ENCODE results near the gene LPP.
A peak's percentile ranks its signal among the peaks of the same experiment; 100 is the strongest.

LPP gene

DNA sequence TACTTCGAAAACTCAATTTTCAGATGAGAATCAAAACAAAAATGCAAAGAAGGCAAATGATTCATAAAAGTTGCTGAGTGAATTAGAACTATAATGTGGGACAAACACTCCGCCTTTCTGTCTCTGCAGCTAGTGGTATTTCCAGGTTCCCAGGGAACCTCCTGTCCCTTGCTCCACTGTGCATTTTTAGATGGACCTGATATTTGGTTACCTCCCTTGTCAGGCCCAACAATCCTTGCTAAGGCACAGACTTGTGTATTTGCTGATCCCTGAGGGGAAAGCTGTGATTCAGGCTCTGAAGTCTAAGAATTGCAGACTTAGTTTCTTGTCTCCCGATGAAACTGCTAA lies 162.7 kb downstream of the LPP start:
- Histone ChIP-seq H3K27me3 (ENCODE audit: insufficient read depth, poor library complexity, severe bottlenecking) (no peaks in the 10 kb centered on the region), H3K27ac (ENCODE audit: poor library complexity, severe bottlenecking) (no peak overlapping the region), H3K4me1 (ENCODE audit: insufficient read depth, poor library complexity, severe bottlenecking) (peaks cover 6% of the 10 kb centered on the region), H3K4me3 (ENCODE audit: severe bottlenecking) (no peak overlapping the region), H3K9me3 (ENCODE audit: severe bottlenecking) (no peaks in the 10 kb centered on the region), H3K36me3 (ENCODE audit: low read depth) (peaks cover 3% of the 10 kb centered on the region; the same call in 1 of the 2 replicates)
- ATAC-seq (ENCODE audit: low read depth): no peak
- no peak for DNase-seq (ENCODE audit: low spot score)
- TF ChIP-seq, protein P1, sequence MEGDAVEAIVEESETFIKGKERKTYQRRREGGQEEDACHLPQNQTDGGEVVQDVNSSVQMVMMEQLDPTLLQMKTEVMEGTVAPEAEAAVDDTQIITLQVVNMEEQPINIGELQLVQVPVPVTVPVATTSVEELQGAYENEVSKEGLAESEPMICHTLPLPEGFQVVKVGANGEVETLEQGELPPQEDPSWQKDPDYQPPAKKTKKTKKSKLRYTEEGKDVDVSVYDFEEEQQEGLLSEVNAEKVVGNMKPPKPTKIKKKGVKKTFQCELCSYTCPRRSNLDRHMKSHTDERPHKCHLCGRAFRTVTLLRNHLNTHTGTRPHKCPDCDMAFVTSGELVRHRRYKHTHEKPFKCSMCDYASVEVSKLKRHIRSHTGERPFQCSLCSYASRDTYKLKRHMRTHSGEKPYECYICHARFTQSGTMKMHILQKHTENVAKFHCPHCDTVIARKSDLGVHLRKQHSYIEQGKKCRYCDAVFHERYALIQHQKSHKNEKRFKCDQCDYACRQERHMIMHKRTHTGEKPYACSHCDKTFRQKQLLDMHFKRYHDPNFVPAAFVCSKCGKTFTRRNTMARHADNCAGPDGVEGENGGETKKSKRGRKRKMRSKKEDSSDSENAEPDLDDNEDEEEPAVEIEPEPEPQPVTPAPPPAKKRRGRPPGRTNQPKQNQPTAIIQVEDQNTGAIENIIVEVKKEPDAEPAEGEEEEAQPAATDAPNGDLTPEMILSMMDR (IDR thresholded peaks at IDR 0.05; ENCODE audit: poor library complexity, severe bottlenecking): no peak

- Histone ChIP-seq H3K4me3 (ENCODE audit: severe bottlenecking) (no peak overlapping the region), H3K9me3 (ENCODE audit: severe bottlenecking) (no peaks in the 10 kb centered on the region), H3K4me1 (ENCODE audit: insufficient read depth, poor library complexity, severe bottlenecking) (peaks cover 6% of the 10 kb centered on the region), H3K36me3 (ENCODE audit: low read depth) (no peaks in the 10 kb centered on the region), H3K27me3 (ENCODE audit: insufficient read depth, poor library complexity, severe bottlenecking) (no peaks in the 10 kb centered on the region), H3K27ac (ENCODE audit: poor library complexity, severe bottlenecking) (no peak overlapping the region)
- DNase-seq (ENCODE audit: low spot score) (no peak), ATAC-seq (ENCODE audit: low read depth) (peak; percentile 52; the same call in 1 of the 3 replicates)
- TF ChIP-seq, protein P1 (IDR thresholded peaks at IDR 0.05; ENCODE audit: poor library complexity, severe bottlenecking): no peak
These were observed 165.6 kb downstream of the LPP start for GRCh38 chr3:188319569-188319968.

GRCh38 chr3:188320757-188321156 lies 166.8 kb downstream of the LPP start:
- H3K4me3 ChIP-seq (ENCODE audit: severe bottlenecking): no peak overlapping the region
- TF ChIP-seq, protein P1 (IDR thresholded peaks at IDR 0.05; ENCODE audit: poor library complexity, severe bottlenecking): no peak
- no peak for DNase-seq (ENCODE audit: low spot score)
- no peak overlapping the region for H3K27ac ChIP-seq (ENCODE audit: poor library complexity, severe bottlenecking)
- no peaks in the 10 kb centered on the region for H3K9me3 ChIP-seq (ENCODE audit: severe bottlenecking)
- no peak for ATAC-seq (ENCODE audit: low read depth)
- peaks cover 6% of the 10 kb centered on the region for H3K4me1 ChIP-seq (ENCODE audit: insufficient read depth, poor library complexity, severe bottlenecking)
- H3K27me3 ChIP-seq (ENCODE audit: insufficient read depth, poor library complexity, severe bottlenecking): no peaks in the 10 kb centered on the region
- H3K36me3 ChIP-seq (ENCODE audit: low read depth): 0 out of 2 replicates have a peak, but pooled peaks cover 5% of the 10 kb centered on the region

- ATAC-seq (ENCODE audit: low read depth): no peak
- Histone ChIP-seq H3K4me1 (ENCODE audit: insufficient read depth, poor library complexity, severe bottlenecking) (peaks cover 6% of the 10 kb centered on the region), H3K9me3 (ENCODE audit: severe bottlenecking) (no peaks in the 10 kb centered on the region), H3K27me3 (ENCODE audit: insufficient read depth, poor library complexity, severe bottlenecking) (no peaks in the 10 kb centered on the region), H3K27ac (ENCODE audit: poor library complexity, severe bottlenecking) (no peak overlapping the region), H3K36me3 (ENCODE audit: low read depth) (0 out of 2 replicates have a peak, but pooled peaks cover 7% of the 10 kb centered on the region), H3K4me3 (ENCODE audit: severe bottlenecking) (no peak overlapping the region)
- TF ChIP-seq, protein P1 (IDR thresholded peaks at IDR 0.05; ENCODE audit: poor library complexity, severe bottlenecking): no peak
- no peak for DNase-seq (ENCODE audit: low spot score)
These were observed 167.3 kb downstream of the LPP start for GRCh38 chr3:188321258-188321657.

- no peak for DNase-seq (ENCODE audit: low spot score)
- Histone ChIP-seq H3K9me3 (ENCODE audit: severe bottlenecking) (no peaks in the 10 kb centered on the region), H3K27me3 (ENCODE audit: insufficient read depth, poor library complexity, severe bottlenecking) (no peaks in the 10 kb centered on the region), H3K27ac (ENCODE audit: poor library complexity, severe bottlenecking) (no peak overlapping the region), H3K36me3 (ENCODE audit: low read depth) (0 out of 2 replicates have a peak, but pooled peaks cover 7% of the 10 kb centered on the region), H3K4me1 (ENCODE audit: insufficient read depth, poor library complexity, severe bottlenecking) (peaks cover 6% of the 10 kb centered on the region), H3K4me3 (ENCODE audit: severe bottlenecking) (no peak overlapping the region)
- ATAC-seq (ENCODE audit: low read depth): no peak
- TF ChIP-seq, protein P1 (IDR thresholded peaks at IDR 0.05; ENCODE audit: poor library complexity, severe bottlenecking): no peak
These were observed 168.4 kb downstream of the LPP start for GRCh38 chr3:188322135-188322887.
